ENCODE data around the gene DAZL. TPM values are rescaled to one million over a fixed set of nuclear protein-coding genes. Genes with fewer than 3 reads are reported as not detected.

Gene DAZL
- total and polyA plus RNA-seq, 11 donors, result not detected

GRCh38 chr3:16616083-16616482 lies 10.9 kb upstream of the DAZL start:
- DNase-seq, result no peak
- Histone ChIP-seq H3K9me3 (peaks cover 0 to 5% (median 0%) of the 10 kb centered on the region in 12 donors), H3K27ac (no peak overlapping the region), H3K4me1 (no peaks in the 10 kb centered on the region), H3K4me3 (no peak overlapping the region), H3K27me3 (no peaks in the 10 kb centered on the region), H3K36me3 (no peaks in the 10 kb centered on the region)
- 90 to 96% (median 94%) methylated on average over 4 of the region's 4 CpGs for WGBS, 4 donors
- no peak for TF ChIP-seq POLR2A (IDR thresholded peaks at IDR 0.05)
- no peak for TF ChIP-seq CTCF (IDR thresholded peaks at IDR 0.05)
- intact Hi-C loops (cut with DNase I), result loop anchor here in 1 of 10 donors (10.0 kb wide), 1 partner anchor 789 kb away; no protein-coding TSS in a partner anchor
- no peak for ATAC-seq

GRCh38 chr3:16614033-16615031 lies 9.1 kb upstream of the DAZL start:
- H3K36me3 ChIP-seq, result no peaks in the 10 kb centered on the region
- no peak for ATAC-seq
- H3K4me1 ChIP-seq, result no peaks in the 10 kb centered on the region
- peaks cover 0 to 5% (median 0%) of the 10 kb centered on the region in 12 donors for H3K9me3 ChIP-seq
- no peak for DNase-seq
- no peak overlapping the region for H3K4me3 ChIP-seq
- 63 to 87% (median 83%) methylated on average over 6 of the region's 6 CpGs for WGBS, 4 donors
- no peaks in the 10 kb centered on the region for H3K27me3 ChIP-seq
- intact Hi-C loops (cut with DNase I), result loop anchor here in 1 of 10 donors (10.0 kb wide), 1 partner anchor 790 kb away; no protein-coding TSS in a partner anchor
- no peak for TF ChIP-seq CTCF (IDR thresholded peaks at IDR 0.05)
- no peak for TF ChIP-seq POLR2A (IDR thresholded peaks at IDR 0.05)
- H3K27ac ChIP-seq, result no peak overlapping the region

- ATAC-seq, result no peak
Observed at GRCh38 chr3:16609927-16610580, 4.8 kb upstream of the DAZL start.

More at GRCh38 chr3:16609927-16610580, 4.8 kb upstream of the DAZL start:
- TF ChIP-seq POLR2A (IDR thresholded peaks at IDR 0.05) (no peak), CTCF (IDR thresholded peaks at IDR 0.05) (no peak)
- DNase-seq, result no peak
- Histone ChIP-seq H3K36me3 (no peaks in the 10 kb centered on the region), H3K27ac (no peak overlapping the region), H3K9me3 (no peaks in the 10 kb centered on the region), H3K4me1 (no peaks in the 10 kb centered on the region), H3K4me3 (no peak overlapping the region), H3K27me3 (no peaks in the 10 kb centered on the region)
- WGBS, 4 donors, result 74 to 87% (median 79%) methylated on average over 2 of the region's 2 CpGs
- intact Hi-C loops (cut with DNase I), result loop anchor here in 7 of 10 donors (10.0 kb wide), 5 partner anchors 275 to 805 kb away; partner anchors contain the start of gene PLCL2 (in 2 of the 7)
